Fibroblast of lung (primary cell): ENCODE measurements around the gene OLIG1. TPM values are rescaled to one million over a fixed set of nuclear protein-coding genes. Genes with fewer than 3 reads are reported as not detected.

Source experiments
- DNase-seq, 2 donors: peaks; one replicate each; pipeline versions ENCODE4 v3.0.0 to v3.0.0-alpha.2; 2010; ENCODE audit warnings: low read depth in 2 of 2
- H2AFZ ChIP-seq: 2 replicates; pipeline ENCODE4 v1.5.1; 2012; ENCODE audit warnings: low read length, control low read depth, inconsistent platforms
- H3K27ac ChIP-seq: 2 replicates; pipeline ENCODE4 v1.5.1; 2011; ENCODE audit warnings: low read length, control low read depth; ENCODE audit not compliant: insufficient read depth
- H3K27me3 ChIP-seq: 2 replicates; pipeline ENCODE4 v1.5.1; 2011; ENCODE audit warnings: mild to moderate bottlenecking, low read length; ENCODE audit not compliant: control insufficient read depth, insufficient read depth
- H3K36me3 ChIP-seq: 2 replicates; pipeline ENCODE4 v1.5.1; 2011; ENCODE audit warnings: low read length; ENCODE audit not compliant: control insufficient read depth, insufficient read depth
- H3K4me1 ChIP-seq: 2 replicates; pipeline ENCODE4 v1.5.1; 2011; ENCODE audit warnings: low read length; ENCODE audit not compliant: control insufficient read depth, insufficient read depth; ENCODE audit errors: extremely low read depth
- H3K4me2 ChIP-seq: 2 replicates; pipeline ENCODE4 v1.5.1; 2011; ENCODE audit warnings: low read length, control low read depth; ENCODE audit not compliant: insufficient read depth; ENCODE audit errors: extremely low read depth
- H3K4me3 ChIP-seq, 4 experiments: fragments of 200-600 bp in 1 of 4; sonication (generic) in 1 of 4; replicated peaks in 1 of 4; 2 replicates each; pipeline ENCODE4 v1.5.1; 2011 to 2016; ENCODE audit warnings: low read length in 4 of 4, low read depth in 3 of 4, mild to moderate bottlenecking in 3 of 4, control low read depth in 2 of 4, inconsistent platforms in 1 of 4, mixed read lengths in 1 of 4; ENCODE audit not compliant: insufficient read depth in 1 of 4; ENCODE audit errors: control extremely low read depth in 1 of 4
- H3K79me2 ChIP-seq: 2 replicates; pipeline ENCODE4 v1.5.1; 2012; ENCODE audit warnings: mild to moderate bottlenecking, low read length, inconsistent platforms; ENCODE audit not compliant: control insufficient read depth, insufficient read depth
- H3K9ac ChIP-seq: 2 replicates; pipeline ENCODE4 v1.5.1; 2011; ENCODE audit warnings: mild to moderate bottlenecking, low read length, control low read depth; ENCODE audit not compliant: insufficient read depth
- H3K9me3 ChIP-seq: 2 replicates; pipeline ENCODE4 v1.5.1; 2012; ENCODE audit warnings: low read depth, low read length; ENCODE audit not compliant: control insufficient read depth, insufficient read depth
- H4K20me1 ChIP-seq: 2 replicates; pipeline ENCODE4 v1.5.1; 2011; ENCODE audit warnings: low read length; ENCODE audit not compliant: control insufficient read depth, insufficient read depth; ENCODE audit errors: extremely low read depth
- EZH2 ChIP-seq: IDR thresholded peaks from 2 replicates; pipeline ENCODE4 v1.5.1; 2012; ENCODE audit warnings: low read length, control low read depth, mild to moderate bottlenecking; ENCODE audit errors: missing control alignments
- polyA plus RNA-seq, 2 donors: library from polyadenylated mRNA; depleted of rRNA in 1 of 2; stranded (reverse) in 1 of 2; unstranded in 1 of 2; fragments of >200 nt; gene quantifications; 2 replicates each; pipeline ENCODE4 v1.2.1, GENCODE V29; 2011 to 2012; ENCODE audit warnings: missing spikeins in 1 of 2
- total RNA-seq: library from RNA; depleted of rRNA; stranded (reverse); fragments of >200 nt; gene quantifications from 2 replicates; pipeline ENCODE4 v1.2.1, GENCODE V29; 2014
- TF ChIP-seq, protein P1 (sequence below), 2 donors: IDR thresholded peaks in 1 of 2; conservative IDR thresholded peaks in 1 of 2; 1 replicate in 1 of 2; 2 replicates in 1 of 2; pipeline ENCODE4 v1.5.1; 2011 to 2012; ENCODE audit warnings: low read length in 2 of 2, control low read depth in 1 of 2, inconsistent platforms in 1 of 2, low read depth in 1 of 2, mild to moderate bottlenecking in 1 of 2

The OLIG1 gene
- total and polyA plus RNA-seq, 2 donors (not counting 1 experiment from before 2014, with no cell fraction given), result not detected

DNA sequence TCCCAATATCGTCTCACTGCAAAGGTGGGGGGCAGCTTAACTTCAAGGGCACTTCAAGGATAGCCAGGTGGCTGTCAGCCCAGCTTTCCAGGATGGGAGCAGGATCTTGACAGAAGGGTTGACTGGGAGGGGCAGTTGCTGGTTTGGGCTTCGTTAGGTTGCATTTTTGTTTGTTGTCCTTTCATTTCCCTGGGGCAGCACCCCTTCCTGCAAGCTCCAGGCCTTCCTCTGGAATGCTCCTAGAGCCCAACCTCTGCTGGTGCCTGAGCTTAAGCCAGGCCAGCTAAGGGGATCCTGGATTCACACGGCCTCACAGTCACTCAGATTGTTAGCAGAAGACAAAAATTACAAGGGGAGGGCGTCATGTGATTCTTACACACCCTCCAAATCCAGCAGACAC is 48.3 kb upstream of the OLIG1 start:
- no peak for DNase-seq
- Histone ChIP-seq H3K9me3 (no peaks in the 10 kb centered on the region), H3K27me3 (peaks cover 79% of the 10 kb centered on the region), H2AFZ (no peak overlapping the region), H3K4me3 (no peak overlapping the region), H3K4me1 (no peaks in the 10 kb centered on the region), H3K4me2 (no peak overlapping the region), H3K9ac (no peak overlapping the region), H3K79me2 (no peaks in the 10 kb centered on the region), H3K36me3 (no peaks in the 10 kb centered on the region), H4K20me1 (no peaks in the 10 kb centered on the region), H3K27ac (no peak overlapping the region)
- TF ChIP-seq, protein P1, sequence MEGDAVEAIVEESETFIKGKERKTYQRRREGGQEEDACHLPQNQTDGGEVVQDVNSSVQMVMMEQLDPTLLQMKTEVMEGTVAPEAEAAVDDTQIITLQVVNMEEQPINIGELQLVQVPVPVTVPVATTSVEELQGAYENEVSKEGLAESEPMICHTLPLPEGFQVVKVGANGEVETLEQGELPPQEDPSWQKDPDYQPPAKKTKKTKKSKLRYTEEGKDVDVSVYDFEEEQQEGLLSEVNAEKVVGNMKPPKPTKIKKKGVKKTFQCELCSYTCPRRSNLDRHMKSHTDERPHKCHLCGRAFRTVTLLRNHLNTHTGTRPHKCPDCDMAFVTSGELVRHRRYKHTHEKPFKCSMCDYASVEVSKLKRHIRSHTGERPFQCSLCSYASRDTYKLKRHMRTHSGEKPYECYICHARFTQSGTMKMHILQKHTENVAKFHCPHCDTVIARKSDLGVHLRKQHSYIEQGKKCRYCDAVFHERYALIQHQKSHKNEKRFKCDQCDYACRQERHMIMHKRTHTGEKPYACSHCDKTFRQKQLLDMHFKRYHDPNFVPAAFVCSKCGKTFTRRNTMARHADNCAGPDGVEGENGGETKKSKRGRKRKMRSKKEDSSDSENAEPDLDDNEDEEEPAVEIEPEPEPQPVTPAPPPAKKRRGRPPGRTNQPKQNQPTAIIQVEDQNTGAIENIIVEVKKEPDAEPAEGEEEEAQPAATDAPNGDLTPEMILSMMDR (conservative IDR thresholded peaks at IDR 0.05 in 1 of 2, IDR thresholded peaks at IDR 0.05 in 1 of 2; ENCODE audit: low read depth in 1 of 2, low read length in 2 of 2), result no peak
- no peak for TF ChIP-seq EZH2

GRCh38 chr21:33022489-33022827 is 47.5 kb upstream of the OLIG1 start:
- Histone ChIP-seq H3K4me1 (no peaks in the 10 kb centered on the region), H3K4me2 (no peak overlapping the region), H3K27ac (no peak overlapping the region), H3K9me3 (no peaks in the 10 kb centered on the region), H3K4me3 (no peak overlapping the region), H3K36me3 (no peaks in the 10 kb centered on the region), H2AFZ (no peak overlapping the region), H3K27me3 (peaks cover 86% of the 10 kb centered on the region), H3K79me2 (no peaks in the 10 kb centered on the region), H4K20me1 (no peaks in the 10 kb centered on the region), H3K9ac (no peak overlapping the region)
- no peak for DNase-seq
- no peak for TF ChIP-seq EZH2
- TF ChIP-seq, protein P1 (conservative IDR thresholded peaks at IDR 0.05 in 1 of 2, IDR thresholded peaks at IDR 0.05 in 1 of 2; ENCODE audit: low read depth in 1 of 2, low read length in 2 of 2), result no peak

- H3K27ac ChIP-seq, result no peak overlapping the region
- no peak for TF ChIP-seq EZH2
- TF ChIP-seq, protein P1 (conservative IDR thresholded peaks at IDR 0.05 in 1 of 2, IDR thresholded peaks at IDR 0.05 in 1 of 2; ENCODE audit: low read depth in 1 of 2, low read length in 2 of 2), result no peak
- no peak for DNase-seq
These were observed 46.9 kb upstream of the OLIG1 start for GRCh38 chr21:33022828-33023573.

More at GRCh38 chr21:33022828-33023573, 46.9 kb upstream of the OLIG1 start:
- no peak overlapping the region for H3K4me3 ChIP-seq
- H3K4me2 ChIP-seq, result no peak overlapping the region
- H3K79me2 ChIP-seq, result no peaks in the 10 kb centered on the region
- H3K9ac ChIP-seq, result no peak overlapping the region
- H3K4me1 ChIP-seq, result no peaks in the 10 kb centered on the region
- H3K9me3 ChIP-seq, result no peaks in the 10 kb centered on the region
- peaks cover 86% of the 10 kb centered on the region for H3K27me3 ChIP-seq
- H3K36me3 ChIP-seq, result no peaks in the 10 kb centered on the region
- H2AFZ ChIP-seq, result no peak overlapping the region
- no peaks in the 10 kb centered on the region for H4K20me1 ChIP-seq
